HG03354 (cell line): ENCODE results near the gene OGA.

Source experiments
- ATAC-seq: cut with Tn5 transposase; IDR thresholded peaks from one replicate; pipeline ENCODE4 v1.9.1; 2021; ENCODE audit warnings: mild to moderate bottlenecking; ENCODE audit not compliant: unreplicated experiment, poor library complexity, severe bottlenecking

OGA gene

DNA sequence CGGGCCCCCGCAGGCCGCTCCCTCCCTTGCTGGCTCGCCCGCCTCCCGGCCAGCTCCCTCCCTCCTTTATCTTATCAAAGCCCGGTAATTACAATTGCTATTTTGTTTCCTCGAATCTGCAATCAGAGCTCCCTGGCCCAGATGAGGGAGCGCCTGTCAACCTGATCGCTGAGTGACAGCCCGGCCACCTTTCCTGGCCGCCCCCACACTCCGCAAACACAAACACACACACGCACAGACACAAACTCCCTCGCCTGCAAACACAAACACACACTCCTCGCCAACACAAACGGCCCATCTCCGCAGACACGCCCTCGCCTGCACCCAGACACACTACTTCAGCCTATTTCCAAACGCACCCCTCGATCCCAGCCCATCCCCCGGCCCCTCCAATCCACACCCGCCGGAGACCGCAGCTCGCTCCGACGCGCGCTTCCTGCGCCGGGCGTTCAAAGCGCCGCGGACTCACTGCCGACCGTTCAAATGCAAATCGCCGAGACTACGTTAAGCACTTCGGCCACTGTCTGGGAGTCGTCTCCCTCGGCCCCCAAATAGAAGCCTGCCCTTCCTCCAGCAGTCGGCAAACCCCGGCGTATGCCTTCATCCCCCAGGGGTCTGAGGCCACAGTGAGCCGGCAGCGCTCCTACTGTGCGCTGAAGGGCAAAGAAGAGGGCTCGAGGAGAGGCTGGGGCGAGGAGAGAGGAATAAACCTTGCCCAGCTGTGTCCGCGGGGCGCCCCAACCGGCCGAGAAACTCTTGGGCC is 39.3 kb downstream of the OGA start:
- ATAC-seq: no peak

DNA sequence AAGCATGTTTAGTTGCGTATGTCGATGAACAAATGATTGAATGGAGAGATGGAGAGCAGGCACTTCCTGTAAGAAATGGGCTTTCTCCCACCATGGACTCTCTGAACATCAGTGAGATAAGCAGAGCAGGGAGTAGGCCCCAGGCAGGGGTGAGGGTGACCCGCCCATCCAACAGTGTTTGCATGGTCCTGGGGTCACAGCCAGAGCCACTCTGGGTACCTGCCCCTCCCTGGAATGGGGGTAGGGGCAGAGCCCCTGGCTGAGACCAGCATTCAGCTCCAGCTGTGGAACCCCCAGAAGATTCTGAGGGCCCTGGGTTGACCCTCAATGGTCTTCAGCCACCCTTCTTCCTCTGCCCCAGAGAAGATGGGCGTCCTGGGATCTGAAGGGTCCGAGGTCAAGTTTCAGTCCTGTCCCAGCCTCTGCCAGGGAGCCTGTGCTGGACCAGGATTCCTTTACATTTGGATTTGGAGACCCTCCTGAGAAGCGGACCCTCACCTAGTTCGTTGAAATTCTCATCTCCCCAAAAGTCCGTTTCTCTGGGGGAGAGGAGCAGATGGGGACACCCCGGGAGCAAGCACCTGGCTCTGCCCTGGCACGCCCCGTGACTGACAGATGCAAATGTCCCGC is 40.0 kb downstream of the OGA start:
- ATAC-seq: no peak

DNA sequence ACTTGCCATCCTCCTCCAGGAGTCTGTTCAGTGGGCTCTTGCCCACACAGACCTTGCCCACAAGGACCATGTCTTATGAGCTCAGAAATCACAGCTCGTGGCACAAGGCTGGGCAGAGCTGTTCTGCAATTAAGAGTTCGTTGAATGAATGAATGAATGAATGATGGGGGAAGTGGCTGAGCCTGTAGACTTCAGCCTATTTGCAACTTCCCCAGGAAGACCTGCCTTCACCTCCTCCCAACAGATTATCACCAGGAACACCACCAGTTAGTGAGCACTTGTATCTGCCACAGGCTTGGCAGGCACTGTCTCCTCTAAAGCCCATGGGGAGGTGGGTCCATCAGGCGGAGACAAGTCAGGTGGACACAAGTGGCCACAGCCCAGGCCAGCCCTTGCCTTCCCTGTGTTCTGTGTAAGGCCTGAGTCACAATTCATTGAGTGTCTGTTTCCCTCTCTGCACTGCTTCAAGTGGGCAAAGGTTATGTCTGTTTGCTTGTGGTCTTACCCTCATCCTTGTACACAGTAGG is 40.6 kb downstream of the OGA start:
- ATAC-seq: no peak

DNA sequence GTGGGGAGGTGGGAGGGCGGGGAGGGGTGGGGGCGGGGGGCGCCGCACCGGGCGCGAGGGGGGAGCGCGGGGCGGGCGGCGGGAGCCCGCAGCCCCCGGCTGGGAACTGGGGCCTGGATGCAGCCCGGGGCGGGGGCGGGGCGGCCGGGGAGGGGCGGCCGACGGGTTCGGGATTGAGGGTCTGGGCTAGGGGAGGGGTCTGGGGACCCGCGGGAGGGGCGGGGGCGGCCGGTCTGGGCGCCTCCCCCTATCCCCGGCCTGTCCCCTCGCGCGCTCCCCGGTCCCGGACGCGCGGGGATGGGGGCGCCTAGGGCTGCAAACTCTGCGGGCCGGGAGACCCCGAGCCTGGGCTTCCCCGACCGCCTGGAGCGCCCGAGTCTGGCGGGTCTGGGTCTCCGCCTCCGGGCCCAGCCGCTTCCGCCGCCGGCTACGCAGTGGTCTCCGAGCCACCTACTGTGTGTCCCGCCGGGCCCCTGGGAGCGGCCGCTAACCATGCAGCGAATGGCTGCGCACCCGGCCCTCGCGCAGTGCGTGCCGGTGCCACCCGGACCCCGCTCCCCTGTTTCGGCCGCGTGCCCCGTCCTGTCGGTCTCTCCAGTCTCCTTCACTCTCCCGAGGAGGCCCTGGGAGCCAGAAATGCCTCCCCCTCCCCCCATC is 42.0 kb downstream of the OGA start:
- ATAC-seq: no peak

DNA sequence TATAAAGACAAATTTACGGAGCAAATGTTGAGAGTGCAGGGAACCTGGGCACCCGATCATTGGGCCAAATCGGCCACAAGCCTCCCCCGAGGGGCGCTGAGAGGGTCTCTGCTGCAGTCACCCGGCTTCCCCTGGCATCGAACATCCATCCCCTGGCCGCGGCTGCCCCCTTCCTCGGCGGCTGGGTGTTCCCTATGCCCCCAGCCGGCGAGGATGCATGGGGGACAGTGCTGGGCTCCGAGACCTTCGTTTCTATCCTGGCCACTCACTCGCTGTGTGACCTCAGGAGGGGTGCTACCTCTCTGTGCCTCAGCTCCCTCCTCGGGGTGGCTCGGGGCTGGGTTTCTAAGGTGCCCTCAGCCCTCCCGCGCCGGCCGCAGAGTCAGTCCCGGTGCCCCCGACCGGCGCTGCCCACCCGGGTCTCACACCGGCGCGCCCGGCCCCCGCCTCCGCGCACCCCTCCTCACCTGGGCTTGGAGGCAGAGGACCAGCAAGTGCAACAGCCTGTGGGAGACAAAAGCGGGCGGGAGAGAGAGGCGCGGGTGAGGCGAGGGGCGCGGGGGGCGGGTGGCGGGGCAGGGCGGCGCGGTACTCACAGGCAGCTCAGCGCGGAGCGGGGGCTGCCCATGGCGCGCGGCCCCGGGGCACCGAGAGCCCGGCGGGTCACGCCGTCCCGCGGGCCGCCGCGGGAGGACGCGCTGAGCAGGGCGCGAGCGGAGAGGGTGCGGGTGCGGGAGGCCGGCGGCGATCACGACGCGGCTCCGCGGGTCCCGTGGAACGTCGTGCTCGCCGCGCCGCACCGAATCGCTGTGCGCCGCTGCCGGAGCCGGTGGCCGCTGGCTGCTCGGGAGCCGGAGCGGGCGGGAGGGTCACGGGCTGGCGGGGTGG is 42.7 kb downstream of the OGA start, which contains the start of gene FGF8:
Gene FGF8 (minus strand): TSS at position 842 of the 888 bp plus-strand sequence. CDS start 214 bp downstream, at position 628.
- no peak for ATAC-seq

DNA sequence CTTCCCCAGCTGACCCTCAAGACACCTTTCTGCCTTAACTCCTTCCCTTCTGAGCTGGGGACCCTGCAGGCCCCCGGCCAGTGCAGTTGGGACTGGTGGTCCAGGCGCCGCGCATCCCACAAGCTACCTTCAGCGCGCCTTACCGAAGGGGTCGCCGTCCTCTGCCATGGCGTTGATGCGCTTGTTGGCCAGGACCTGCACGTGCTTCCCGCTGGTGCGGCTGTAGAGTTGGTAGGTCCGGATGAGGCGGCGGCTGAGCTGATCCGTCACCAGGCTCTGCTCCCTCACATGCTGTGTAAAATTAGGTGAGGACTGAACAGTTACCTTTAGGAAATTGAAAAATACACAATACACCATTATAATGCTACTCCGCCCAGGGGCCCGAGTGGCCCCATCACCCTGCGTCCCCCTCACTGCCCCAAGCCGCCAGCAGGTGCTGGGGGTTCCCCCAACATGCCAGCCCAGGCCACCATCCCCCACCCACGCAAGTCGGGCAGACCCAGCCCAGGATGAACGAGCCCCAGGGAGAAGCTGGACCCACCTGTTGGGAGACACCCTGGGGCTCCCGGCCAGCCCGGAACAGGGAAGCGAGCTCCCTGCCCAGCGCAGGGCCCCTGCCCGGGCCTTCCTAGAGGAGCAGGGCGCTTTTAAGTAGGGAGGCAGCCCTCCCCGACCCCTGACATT is 43.5 kb downstream of the OGA start:
- ATAC-seq: no peak

DNA sequence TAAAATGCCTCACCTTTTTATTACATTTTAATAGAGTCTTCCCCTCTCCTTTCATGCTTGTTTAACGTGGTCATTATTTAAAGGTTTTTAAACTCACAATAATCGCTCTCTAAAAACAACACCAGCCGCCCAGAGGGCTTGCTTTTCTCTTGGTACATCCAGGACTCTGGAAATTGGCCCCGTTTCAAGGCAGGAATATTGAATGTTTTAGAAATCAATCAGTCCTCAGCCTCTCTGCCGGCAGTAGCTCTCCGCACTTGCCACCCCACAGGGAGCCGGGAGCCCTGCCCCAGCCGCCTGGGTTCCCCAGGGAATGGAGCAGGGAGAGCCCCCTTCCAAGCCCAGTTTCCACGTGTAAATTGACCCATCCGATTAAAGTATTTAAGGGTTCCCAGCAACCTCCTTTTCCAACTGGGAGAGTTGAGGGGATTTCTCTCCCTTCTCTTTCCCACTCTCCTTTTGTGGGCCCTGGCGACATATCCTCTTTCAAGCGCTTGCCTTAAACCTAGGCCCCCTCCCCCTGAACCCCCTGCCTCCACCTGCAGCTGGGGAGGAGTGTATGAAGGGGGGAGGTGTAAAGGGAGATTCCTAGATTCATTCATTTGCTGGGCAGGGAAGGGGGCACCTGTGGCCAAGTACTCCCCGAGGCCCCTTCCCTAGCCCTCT is 44.2 kb downstream of the OGA start:
- ATAC-seq: no peak

DNA sequence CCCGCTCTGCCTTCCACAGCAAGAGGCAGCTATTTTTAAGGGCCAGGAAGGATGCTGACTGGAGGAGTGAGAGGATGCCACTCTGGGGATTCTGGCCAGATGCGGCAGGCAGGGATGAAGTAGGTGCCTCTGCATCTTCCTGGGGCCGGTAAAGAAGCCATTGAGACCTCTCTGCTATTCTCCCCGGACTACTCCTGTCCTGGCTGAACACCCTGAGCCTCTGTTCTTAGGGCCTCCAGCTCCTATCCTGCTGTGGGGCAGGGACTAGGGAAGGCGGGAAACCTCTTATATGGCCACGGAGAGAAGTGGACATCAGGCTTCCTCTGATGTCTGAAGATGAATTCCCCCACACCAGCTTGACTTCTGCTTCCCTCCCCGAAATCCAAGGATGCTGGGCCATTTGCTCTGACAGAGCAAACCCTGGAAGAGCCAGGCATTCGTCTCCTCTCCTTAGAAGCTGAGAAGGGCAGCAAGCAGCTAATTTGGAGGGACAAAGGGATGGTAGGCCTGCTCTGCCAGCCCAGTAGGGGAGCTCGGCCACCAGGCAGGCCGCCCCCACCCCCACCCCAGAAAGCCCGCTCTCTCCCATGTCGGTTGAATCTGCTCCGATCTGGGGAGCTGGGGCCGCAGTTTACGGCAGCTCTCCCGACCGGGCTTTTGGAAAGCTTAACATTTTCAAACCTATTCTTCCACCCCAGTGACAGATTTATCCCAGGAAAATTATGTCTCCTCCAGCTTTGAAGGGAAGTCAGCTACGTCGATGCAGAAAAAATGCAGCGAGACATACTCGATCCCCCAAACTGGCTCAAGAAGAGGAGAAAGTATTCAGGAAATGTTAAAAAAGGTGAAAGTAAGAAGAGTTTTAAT is 45.1 kb downstream of the OGA start:
- ATAC-seq: no peak

DNA sequence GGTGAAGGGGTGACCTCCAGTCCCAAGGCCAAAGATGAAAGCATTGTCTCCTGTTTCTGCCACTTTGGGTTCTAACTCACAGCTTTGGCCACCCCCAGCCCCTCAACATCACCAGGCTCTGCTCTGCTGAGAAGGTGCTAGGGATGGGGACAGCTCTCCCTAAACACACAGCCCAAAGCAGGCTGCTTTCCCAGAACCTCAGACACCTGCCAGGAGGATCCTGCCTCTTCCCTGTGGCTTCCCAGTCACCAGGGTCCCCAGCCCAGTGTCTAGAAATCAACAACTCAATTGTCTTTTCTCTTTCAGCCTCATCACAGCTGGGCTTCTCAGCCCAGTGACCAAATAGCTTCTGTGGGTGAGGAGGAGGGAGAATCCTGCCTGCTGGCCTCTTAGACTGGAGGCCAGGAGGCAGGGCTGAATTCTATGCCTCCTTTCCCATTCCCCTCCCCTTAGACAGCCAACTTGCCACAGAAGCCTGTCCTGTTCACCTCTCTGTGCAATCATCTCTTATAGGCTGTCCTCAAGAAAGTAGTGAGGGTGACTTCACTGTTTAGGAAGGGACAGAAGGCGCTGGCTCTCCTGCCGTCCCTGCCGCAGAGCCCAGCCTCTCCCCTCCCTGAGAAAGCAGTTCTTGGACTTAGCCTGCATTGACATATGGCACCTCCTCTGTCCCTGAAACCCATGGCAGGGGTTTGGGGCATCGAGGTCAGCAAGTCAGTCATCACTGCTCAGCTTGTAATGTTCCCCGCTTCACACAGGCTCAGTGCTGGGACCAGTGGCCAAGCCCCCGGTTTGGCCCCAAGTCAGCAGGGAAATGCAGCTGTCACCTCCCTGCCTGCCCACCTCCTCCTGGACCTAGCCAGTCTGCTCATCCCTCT is 46.0 kb downstream of the OGA start:
- no peak for ATAC-seq

DNA sequence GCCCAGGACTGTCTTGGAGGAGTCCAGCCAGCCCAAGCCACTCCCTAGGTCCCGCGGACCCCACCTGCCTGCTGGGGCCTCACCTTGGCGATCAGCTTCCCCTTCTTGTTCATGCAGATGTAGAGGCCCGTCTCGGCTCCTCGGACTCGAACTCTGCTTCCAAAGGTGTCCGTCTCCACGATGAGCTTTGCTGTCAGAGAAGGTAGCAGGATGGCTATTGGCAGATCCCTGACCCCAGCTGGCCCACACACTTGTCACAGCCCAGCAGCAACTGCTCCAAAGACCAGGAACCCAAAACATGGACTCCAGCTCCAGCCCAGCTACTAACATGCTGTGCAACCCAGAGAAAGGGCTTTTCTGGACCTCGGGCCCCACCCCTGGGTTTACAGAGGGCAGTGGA is 46.9 kb downstream of the OGA start:
- no peak for ATAC-seq

DNA sequence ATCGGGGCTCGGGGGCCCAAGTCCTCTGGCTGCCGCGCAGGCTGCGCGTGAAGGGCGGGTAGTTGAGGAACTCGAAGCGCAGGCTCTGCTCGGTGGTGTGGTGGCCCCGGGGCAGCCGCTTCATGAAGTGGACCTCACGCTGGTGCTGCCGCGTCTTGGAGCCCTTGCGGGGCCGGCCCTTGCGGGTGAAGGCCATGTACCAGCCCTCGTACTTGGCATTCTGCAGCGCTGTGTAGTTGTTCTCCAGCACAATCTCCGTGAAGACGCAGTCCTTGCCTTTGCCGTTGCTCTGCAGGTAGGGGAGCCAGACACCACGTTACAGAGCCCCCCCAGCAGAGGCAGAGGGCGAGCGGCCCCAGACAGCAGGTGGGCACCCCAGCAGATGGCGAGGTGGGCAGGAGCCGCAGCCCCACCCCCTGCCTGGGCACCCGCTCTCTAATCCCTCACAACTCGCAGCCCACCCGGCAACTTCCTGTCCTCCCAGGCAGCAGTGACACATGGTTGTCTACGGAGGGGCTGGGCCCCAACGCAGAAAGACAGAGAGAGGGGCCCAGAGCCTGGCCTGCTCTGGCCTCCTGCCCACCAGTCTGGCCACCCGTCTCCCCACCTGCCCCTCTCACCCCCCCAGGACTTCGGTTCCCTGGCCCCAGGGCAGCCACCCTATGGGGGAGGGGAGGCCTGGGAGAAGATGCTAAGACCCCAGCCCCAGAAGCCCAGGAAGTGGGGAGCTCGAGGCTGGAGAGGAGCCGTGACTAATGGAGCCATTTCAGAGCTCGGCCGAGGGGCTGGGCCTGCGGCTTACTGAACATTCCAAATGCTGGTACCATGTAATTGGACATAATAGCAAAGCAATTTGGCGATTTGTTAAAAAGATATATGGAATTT is 47.7 kb downstream of the OGA start:
- no peak for ATAC-seq

DNA sequence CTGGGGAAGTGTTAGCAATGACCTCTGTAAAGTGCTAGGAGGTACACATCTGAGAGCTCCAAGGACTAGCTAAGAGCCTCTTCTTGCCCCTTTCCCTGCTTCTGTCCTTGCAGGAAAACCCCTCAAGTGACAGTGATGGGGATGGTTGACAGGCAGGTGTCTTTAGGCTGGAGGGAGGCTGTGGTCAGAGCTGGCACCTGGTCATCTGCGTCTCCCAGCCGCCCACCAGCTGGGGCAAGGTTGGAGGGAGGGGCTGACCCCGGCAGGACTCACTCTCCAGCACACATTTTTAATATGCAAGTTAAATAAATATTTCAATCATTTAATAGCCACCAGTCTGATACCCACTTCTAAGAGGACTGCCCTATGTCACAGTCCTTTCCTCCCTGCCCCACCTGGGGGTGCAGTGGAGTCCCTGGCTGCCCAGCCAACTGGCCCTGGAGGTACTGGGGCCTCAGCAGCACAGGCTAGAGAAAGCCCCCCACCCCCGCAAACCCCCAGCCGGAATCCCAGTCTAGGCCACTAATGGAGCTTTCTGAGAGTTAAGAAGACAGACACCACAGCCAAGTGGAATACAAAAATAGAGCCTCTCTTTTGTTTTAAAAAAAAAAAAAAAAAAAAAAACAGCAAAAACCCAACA is 48.6 kb downstream of the OGA start:
- ATAC-seq: no peak

DNA sequence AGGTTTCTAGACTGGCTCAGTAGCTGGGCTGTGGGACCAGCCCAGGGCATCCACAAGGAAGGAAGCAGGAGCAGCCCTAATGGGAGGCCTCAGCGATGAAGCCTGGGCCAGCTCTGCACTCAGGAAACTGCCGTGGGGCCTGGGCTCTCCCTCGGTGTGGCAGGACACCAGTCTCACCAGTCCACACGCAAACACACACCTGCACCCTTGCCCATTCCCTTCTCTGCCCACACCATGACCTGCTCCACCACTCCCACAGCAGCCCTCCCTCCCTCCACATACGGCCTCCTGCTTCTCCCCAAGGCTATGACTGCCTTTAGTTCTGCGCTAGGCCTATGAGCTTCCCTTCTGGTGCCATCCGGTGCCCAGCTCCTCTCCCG is 49.5 kb downstream of the OGA start:
- no peak for ATAC-seq

DNA sequence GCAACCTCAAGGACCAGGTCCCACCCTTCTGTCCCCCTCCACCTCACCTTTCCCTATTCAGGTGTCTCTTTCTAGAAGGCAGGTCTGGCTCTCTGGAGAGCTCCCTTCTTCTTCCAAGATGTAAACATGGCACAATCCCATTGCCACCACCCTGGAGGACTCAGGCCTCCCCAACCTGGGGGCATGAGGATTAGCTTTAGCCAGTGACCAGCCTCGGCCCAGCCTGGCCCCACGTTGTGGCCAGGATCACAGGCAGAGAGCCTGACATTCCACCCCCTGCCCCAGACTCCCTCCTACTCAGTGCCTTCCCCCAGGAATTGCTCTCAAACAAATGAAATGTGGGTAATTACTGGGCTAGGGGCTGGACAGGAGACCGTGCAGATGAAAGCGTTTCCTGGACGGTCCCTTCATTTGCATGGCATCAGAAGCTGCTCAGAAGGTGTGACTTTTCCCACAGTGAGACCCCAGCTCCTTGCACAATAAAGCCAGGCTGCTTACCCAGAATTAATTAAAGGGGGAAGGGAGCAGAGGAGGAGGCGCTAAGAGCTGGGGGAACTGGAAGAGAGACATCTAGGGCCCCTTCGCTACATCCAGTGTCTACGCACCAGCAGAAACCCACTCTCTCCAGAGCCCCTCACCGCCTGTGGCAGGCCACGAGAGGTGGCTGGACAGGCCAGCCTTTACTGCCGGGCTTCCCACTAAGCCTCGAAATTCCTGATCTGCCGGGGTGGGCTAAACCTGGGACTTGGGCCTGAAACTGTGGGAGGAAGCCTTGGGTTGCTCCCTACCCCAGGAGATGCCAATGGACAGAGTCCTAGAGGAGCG is 50.1 kb downstream of the OGA start:
- ATAC-seq: no peak

DNA sequence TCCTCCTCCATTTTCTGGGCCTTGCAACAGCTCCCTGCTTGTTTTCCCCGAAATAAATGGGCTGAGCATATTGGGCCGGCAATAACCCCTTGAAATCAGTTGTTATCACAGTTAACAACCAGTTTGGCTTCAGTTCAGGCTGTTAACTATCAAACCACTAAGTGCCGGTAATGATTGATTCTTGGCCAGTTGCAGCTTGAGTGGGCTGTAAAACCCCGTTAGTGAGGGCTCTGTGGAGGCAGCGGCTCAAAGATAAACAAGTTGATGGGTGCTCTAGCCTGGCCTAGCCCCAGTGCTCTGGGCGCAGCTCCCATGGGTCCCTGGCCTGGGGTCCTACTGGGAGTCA is 50.7 kb downstream of the OGA start:
- ATAC-seq: no peak
